NT2/D1 (cell line): ENCODE results near the gene NUAK1.

Experiments used
- YY1 ChIP-seq: IDR thresholded peaks from 2 replicates; pipeline ENCODE4 v1.6.1; 2011; ENCODE audit not compliant: insufficient read length, insufficient read depth
- ZNF274 ChIP-seq: IDR thresholded peaks from 2 replicates; pipeline ENCODE4 v1.6.1; 2011; ENCODE audit warnings: mild to moderate bottlenecking, low read depth, low read length

DNA sequence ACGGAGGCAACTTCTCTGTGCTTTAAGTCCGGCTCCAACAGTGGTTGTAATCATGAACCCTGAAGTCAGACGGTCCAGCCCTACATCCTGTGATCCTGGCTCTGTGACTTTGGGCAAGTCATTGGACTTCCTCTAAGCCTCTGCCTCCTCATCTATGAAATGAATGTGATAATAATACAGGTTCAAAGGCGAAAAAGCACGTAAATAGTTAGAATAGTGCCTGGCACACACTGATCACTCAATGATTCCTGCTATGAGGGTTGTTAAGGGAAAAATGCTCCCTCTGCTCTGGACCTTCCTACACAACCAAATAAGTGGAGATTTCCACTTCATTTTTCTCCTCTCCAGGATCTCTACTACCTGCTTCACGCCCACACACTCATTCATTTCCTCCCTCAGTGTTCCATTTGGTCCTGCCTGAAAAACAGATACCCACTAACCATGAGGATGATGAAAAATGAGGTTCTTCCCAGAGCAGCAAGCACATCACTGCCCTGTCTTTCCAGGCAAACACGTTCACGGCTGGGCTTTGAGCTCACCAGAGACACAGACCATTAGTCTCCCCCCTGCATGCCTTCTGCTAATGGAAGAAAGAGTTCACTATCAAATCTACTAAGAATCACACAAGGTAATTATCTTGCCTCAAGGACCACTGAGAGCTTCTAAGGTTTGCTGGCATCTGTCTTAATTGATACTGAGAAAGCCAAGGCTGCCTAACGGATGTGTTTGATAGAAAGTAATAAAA, 13.2 kb downstream of the NUAK1 start:
- TF ChIP-seq YY1 (no peak), ZNF274 (no peak)
